Ascending aorta (tissue), 2 donors: Measurements from ENCODE around the gene SIK3. TPM values are rescaled to one million over a fixed set of nuclear protein-coding genes. Genes with fewer than 3 reads are reported as not detected.
"Not testable (repeated sequence)": the region's sequence is repeated elsewhere in the genome, so short reads cannot be mapped to it uniquely, and the experiment has no call there.

ENCODE experiments used
- DNase-seq, 2 donors: peaks; one replicate each; pipeline ENCODE4 v3.0.0-alpha.2; 2019; ENCODE audit warnings: low spot score in 2 of 2
- H3K27ac ChIP-seq, 2 donors: fragments of 200-600 bp; sonication (generic); one replicate each; pipeline ENCODE4 v1.5.1; 2016 to 2017; ENCODE audit warnings: mild to moderate bottlenecking in 1 of 2
- H3K27me3 ChIP-seq: fragments of 200-600 bp; sonication (generic); one replicate; pipeline ENCODE4 v1.5.1; 2017
- H3K36me3 ChIP-seq, 2 donors: fragments of 200-600 bp; sonication (generic); one replicate each; pipeline ENCODE4 v1.5.1; 2016
- H3K4me1 ChIP-seq, 2 donors: fragments of 200-600 bp; sonication (generic); one replicate each; pipeline ENCODE4 v1.5.1; 2016 to 2017; ENCODE audit warnings: mild to moderate bottlenecking in 1 of 2
- H3K4me3 ChIP-seq, 2 donors: fragments of 200-600 bp; sonication (generic); one replicate each; pipeline ENCODE4 v1.5.1; 2016 to 2017; ENCODE audit warnings: mild to moderate bottlenecking in 1 of 2
- H3K9me3 ChIP-seq, 2 donors: fragments of 200-600 bp; sonication (generic); one replicate each; pipeline ENCODE4 v1.5.1; 2016
- CTCF ChIP-seq, 3 experiments: fragments of 200-600 bp in 2 of 3; fragments of 450-650 bp in 1 of 3; sonication (generic) in 2 of 3; IDR thresholded peaks; one replicate each; pipeline ENCODE4 v1.5.1; 2016 to 2019; ENCODE audit warnings: antibody characterized with exemption in 3 of 3, mild to moderate bottlenecking in 1 of 3, moderate library complexity in 1 of 3
- intact Hi-C: fragments of 100-400 bp; cut with DNase I; formaldehyde crosslinking; loops from one replicate; pipeline ENCODE4 v1.15.1; 2023
- total RNA-seq: library from RNA; depleted of rRNA; stranded (reverse); fragments of >200 nt; gene quantifications from one replicate; pipeline ENCODE4 v1.1.0, GENCODE V29; 2016

SIK3 gene
- total RNA-seq, 1 donor from 2014 or later = 22.5 TPM

DNA sequence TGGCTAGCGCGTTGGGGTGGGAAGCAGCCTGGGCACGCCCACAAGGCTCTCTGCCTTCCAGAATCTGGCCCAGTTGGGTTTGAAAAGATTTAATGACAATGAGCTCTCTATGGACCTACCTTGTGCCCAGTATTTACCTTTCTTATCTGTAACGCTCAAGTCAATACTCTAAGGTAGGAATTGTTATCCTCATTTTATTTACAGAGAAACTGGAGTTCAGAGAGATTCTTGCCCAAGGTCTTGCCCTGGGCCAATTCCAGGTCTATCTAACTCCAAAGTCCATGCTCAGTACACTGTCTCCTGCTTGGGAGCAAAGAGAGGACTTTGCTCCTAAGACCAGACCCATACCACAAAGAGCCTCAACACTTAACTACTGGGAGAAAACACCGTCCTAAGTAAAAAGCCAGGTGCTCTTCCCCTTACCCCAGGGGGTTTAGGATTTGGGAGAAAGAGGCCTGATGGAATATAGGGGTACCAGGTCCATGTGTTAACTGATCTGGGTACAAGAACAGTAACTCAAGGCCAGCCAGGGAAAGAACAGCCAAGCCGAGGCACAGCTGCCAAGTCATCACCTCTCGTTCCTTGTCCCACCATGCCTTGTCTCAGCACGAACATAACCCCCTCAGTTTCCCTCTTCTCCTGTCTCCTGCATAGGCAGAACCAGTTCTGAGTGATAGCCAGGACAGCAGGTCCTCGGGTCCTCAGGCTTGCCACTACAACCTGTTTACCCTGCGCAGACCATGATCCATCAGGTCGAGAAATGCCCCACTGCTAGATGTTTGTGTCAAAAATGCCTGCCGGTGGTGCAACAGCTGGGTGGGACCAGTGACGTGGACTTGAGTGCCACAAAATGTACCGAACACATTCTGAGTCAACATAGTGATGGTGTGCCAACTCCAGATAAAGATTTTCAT, 289.7 kb downstream of the SIK3 start:
- H3K9me3 ChIP-seq = no peaks in the 10 kb centered on the region
- intact Hi-C loops = no loop called here
- no peaks in the 10 kb centered on the region for H3K27me3 ChIP-seq
- no peak for TF ChIP-seq CTCF (IDR thresholded peaks at IDR 0.05)
- peak overlapping the region in 1 of 2 donors; percentile 12 for H3K27ac ChIP-seq
- no peak overlapping the region for H3K4me3 ChIP-seq
- H3K4me1 ChIP-seq = no peaks in the 10 kb centered on the region
- DNase-seq = no peak
- no peaks in the 10 kb centered on the region for H3K36me3 ChIP-seq

DNA sequence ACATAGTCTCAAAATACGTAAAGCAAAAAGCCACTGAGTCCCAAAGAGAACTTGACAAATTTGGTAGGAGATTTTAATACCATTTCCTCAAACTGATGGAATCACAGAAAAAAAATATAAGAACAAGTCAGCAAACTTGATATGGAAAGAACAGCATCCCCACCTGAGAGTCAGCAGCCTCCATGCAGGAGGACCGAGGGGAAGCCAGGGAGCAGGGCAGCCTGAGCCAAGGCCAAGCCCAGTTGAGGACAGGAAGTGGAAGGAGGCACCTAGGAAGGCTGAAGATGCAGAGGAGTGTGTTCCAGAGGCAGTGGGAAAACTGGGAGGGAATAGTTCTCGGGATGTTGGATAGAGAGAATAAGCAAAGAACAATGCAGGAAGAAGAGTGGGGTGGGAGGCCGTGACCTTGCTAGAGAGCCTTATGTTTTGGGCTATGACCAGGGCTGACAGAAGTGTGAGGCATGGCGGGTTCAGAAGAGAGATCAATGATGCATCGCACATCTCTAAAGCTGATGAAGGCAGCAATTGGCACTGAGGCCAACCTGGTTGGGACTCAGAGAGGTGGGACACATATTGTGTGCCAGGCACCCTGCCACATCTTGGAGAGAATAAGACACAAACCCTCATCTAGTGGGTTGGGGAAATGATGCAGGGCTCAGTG, 290.5 kb downstream of the SIK3 start:
- H3K4me1 ChIP-seq = no peaks in the 10 kb centered on the region
- intact Hi-C loops = no loop called here
- H3K9me3 ChIP-seq = no peaks in the 10 kb centered on the region
- H3K4me3 ChIP-seq = no peak overlapping the region
- no peaks in the 10 kb centered on the region for H3K27me3 ChIP-seq
- no peaks in the 10 kb centered on the region for H3K36me3 ChIP-seq
- H3K27ac ChIP-seq = no peak overlapping the region
- no peak for TF ChIP-seq CTCF (IDR thresholded peaks at IDR 0.05)
- DNase-seq = no peak

DNA sequence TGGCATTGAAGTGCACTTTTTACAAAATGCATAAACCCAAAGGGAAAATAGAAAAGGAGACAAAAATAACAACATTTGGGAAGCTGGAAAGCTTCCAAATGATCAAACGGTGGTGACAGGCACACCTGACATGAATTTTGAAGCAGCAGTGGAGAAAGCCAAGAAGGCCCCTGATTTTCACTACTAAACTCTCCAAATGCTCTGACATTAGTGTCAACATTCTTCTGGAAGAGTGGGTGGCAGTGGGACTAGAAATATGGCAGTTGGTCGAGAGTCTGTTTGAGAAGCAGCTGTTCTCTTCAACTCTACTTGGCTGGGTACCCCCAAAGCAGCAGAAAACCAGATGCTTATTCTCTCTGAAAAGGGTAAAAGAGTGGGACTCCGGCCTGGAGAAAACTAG, 294.2 kb downstream of the SIK3 start:
- intact Hi-C loops = no loop called here
- Histone ChIP-seq H3K9me3 (no peaks in the 10 kb centered on the region), H3K4me1 (no peaks in the 10 kb centered on the region), H3K36me3 (no peaks in the 10 kb centered on the region), H3K27me3 (no peaks in the 10 kb centered on the region), H3K27ac (no peak overlapping the region), H3K4me3 (no peak overlapping the region)
- no peak for DNase-seq
- no peak for TF ChIP-seq CTCF (IDR thresholded peaks at IDR 0.05)

DNA sequence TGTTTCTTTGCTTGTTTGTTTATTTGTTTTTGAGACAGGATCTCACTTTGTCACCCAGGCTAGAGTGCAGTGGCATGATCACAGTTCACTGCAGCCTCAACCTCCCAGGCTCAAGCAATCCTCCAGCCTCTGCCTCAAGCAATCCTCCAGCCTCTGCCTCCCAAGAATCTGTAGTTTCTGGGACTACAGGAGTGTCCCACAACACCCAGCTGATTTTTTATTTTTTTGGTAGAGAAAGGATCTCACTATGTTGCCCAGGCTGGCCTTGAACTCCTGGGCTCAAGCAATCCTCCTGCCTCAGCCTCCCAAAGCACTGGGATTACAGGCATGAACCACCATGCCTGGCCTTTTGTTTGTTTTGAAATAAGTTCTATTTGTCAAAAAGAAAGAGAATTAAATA, 296.6 kb downstream of the SIK3 start:
- H3K27me3 ChIP-seq, H3K4me1 ChIP-seq, intact Hi-C loops, H3K9me3 ChIP-seq, H3K27ac ChIP-seq, H3K36me3 ChIP-seq, DNase-seq, H3K4me3 ChIP-seq: not testable (repeated sequence)

DNA sequence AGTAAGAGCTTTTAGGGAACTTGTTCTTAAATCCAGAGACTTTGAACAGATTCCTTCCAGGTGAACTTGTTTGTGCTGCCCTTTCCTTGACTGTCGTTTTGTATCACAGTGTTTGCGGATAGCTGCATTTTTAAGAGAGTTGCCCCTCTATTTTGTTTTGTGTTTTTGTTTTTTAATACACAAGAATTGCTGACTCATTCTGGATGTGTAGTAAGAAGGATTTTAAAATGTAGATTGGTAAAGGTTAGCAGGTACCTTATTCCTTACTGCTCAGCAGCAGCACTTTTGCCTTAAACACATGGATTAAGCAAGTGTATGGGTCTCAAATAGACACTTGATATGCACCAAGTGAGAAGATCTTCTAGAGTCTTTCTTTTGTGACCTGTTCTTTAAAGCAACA, 297.6 kb downstream of the SIK3 start:
- intact Hi-C loops = no loop called here
- no peak for TF ChIP-seq CTCF (IDR thresholded peaks at IDR 0.05)

GRCh38 chr11:116798368-116798767, 299.9 kb downstream of the SIK3 start:
- H3K27me3 ChIP-seq = no peaks in the 10 kb centered on the region
- DNase-seq = no peak
- H3K4me1 ChIP-seq = no peaks in the 10 kb centered on the region
- no peak for TF ChIP-seq CTCF (IDR thresholded peaks at IDR 0.05)
- no peaks in the 10 kb centered on the region for H3K9me3 ChIP-seq
- no peak overlapping the region for H3K4me3 ChIP-seq
- intact Hi-C loops = no loop called here
- no peak overlapping the region for H3K27ac ChIP-seq
- H3K36me3 ChIP-seq = no peaks in the 10 kb centered on the region

More for the DNA sequence above, 297.6 kb downstream of the SIK3 start:
- no peaks in the 10 kb centered on the region for H3K36me3 ChIP-seq
- no peaks in the 10 kb centered on the region for H3K9me3 ChIP-seq
- no peaks in the 10 kb centered on the region for H3K27me3 ChIP-seq
- no peak overlapping the region for H3K27ac ChIP-seq
- no peak overlapping the region for H3K4me3 ChIP-seq
- H3K4me1 ChIP-seq = no peaks in the 10 kb centered on the region
- no peak for DNase-seq
